ENCODE results near the gene RMI1.

Gene RMI1

GRCh38 chr9:83975300-83975699 lies 5.3 kb upstream of the RMI1 start:
- H3K4me1 ChIP-seq (ENCODE audit: control insufficient read depth in 1 of 2, insufficient read depth in 2 of 2, low read length in 2 of 2): no peaks in the 10 kb centered on the region
- peaks cover 6% of the 10 kb centered on the region for H3K79me1 ChIP-seq (ENCODE audit: low read length)
- no peak overlapping the region for H3K18ac ChIP-seq (ENCODE audit: low read length)
- peaks cover 10 to 33% of the 10 kb centered on the region in 2 experiments for H3K36me3 ChIP-seq (ENCODE audit: control insufficient read depth in 1 of 2, insufficient read depth in 2 of 2, low read length in 2 of 2)
- no peak overlapping the region for H4K91ac ChIP-seq (ENCODE audit: low read depth, low read length)
- no peak overlapping the region for H3K14ac ChIP-seq (ENCODE audit: low read length)
- DNase-seq: no peak
- no peaks in the 10 kb centered on the region for H3K27me3 ChIP-seq (ENCODE audit: insufficient read depth, low read length)
- no peak overlapping the region for H4K12ac ChIP-seq (ENCODE audit: low read depth, low read length)
- H3K4me2 ChIP-seq (ENCODE audit: low read length): no peak overlapping the region
- H2AK5ac ChIP-seq (ENCODE audit: low read length): no peak overlapping the region
- H3K4ac ChIP-seq (ENCODE audit: low read depth, low read length): peak overlapping the region; percentile 7
- no peak overlapping the region for H2BK12ac ChIP-seq (ENCODE audit: low read length)
- no CpG with 5 or more reads among the region's 12 CpGs for WGBS (ENCODE audit: extremely low coverage, insufficient coverage, insufficient read length)
- no peak overlapping the region for H2BK5ac ChIP-seq (ENCODE audit: low read depth, low read length, poor library complexity)
- H3K23ac ChIP-seq (ENCODE audit: low read length): peak overlapping the region; percentile 92
- H3K9me3 ChIP-seq (ENCODE audit: insufficient read depth, low read depth, low read length): peaks cover 1% of the 10 kb centered on the region
- no peak overlapping the region for H2AFZ ChIP-seq (ENCODE audit: insufficient read depth, low read length, poor library complexity)
- H3K9ac ChIP-seq (ENCODE audit: low read length): peak overlapping the region; percentile 67
- no peak overlapping the region for H2BK120ac ChIP-seq (ENCODE audit: insufficient read depth, low read length, poor library complexity)
- H3K4me3 ChIP-seq (ENCODE audit: low read depth, low read length): no peak overlapping the region
- no peak overlapping the region for H3K27ac ChIP-seq (ENCODE audit: low read depth, low read length)
- peaks cover 13% of the 10 kb centered on the region for H3K79me2 ChIP-seq (ENCODE audit: control insufficient read depth, insufficient read depth, low read length, poor library complexity)
- H4K8ac ChIP-seq (ENCODE audit: low read depth, low read length): no peak overlapping the region

DNA sequence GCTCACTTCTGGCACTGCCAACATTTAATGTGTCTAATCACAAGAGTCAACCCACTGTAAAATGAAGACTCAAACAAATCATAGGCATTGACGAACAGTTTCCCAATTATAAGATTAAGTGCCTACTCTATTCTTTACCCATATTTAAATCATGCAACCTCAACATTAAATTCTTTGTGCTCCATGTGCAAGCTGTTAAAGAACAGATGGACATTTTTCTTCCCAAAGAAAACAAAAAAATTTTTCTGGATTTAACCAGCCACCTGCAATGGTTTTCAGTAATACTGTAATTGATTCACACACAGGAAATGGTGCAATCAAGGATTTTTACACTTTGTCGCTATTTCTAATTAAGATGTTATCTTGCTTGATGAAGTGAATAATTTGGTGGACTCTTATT lies 4.2 kb upstream of the RMI1 start:
- H3K14ac ChIP-seq (ENCODE audit: low read length): no peak overlapping the region
- H2BK12ac ChIP-seq (ENCODE audit: low read length): no peak overlapping the region
- no peak overlapping the region for H4K8ac ChIP-seq (ENCODE audit: low read depth, low read length)
- no peak overlapping the region for H3K4me2 ChIP-seq (ENCODE audit: low read length)
- peaks cover 21% of the 10 kb centered on the region for H3K79me2 ChIP-seq (ENCODE audit: control insufficient read depth, insufficient read depth, low read length, poor library complexity)
- no peak overlapping the region for H2BK5ac ChIP-seq (ENCODE audit: low read depth, low read length, poor library complexity)
- H3K27ac ChIP-seq (ENCODE audit: low read depth, low read length): no peak overlapping the region
- H3K23ac ChIP-seq (ENCODE audit: low read length): no peak overlapping the region
- DNase-seq: no peak
- no peaks in the 10 kb centered on the region for H3K27me3 ChIP-seq (ENCODE audit: insufficient read depth, low read length)
- peaks cover 1% of the 10 kb centered on the region for H3K9me3 ChIP-seq (ENCODE audit: insufficient read depth, low read depth, low read length)
- H3K4me1 ChIP-seq (ENCODE audit: control insufficient read depth in 1 of 2, insufficient read depth in 2 of 2, low read length in 2 of 2): no peaks in the 10 kb centered on the region
- peaks cover 14% of the 10 kb centered on the region for H3K79me1 ChIP-seq (ENCODE audit: low read length)
- H3K4ac ChIP-seq (ENCODE audit: low read depth, low read length): no peak overlapping the region
- H4K91ac ChIP-seq (ENCODE audit: low read depth, low read length): no peak overlapping the region
- no peak overlapping the region for H2AFZ ChIP-seq (ENCODE audit: insufficient read depth, low read length, poor library complexity)
- no peak overlapping the region for H2AK5ac ChIP-seq (ENCODE audit: low read length)
- H3K18ac ChIP-seq (ENCODE audit: low read length): no peak overlapping the region
- H4K12ac ChIP-seq (ENCODE audit: low read depth, low read length): no peak overlapping the region
- H2BK120ac ChIP-seq (ENCODE audit: insufficient read depth, low read length, poor library complexity): no peak overlapping the region
- WGBS (ENCODE audit: extremely low coverage, insufficient coverage, insufficient read length): no CpG with 5 or more reads among the region's 2 CpGs
- peaks cover 10 to 29% of the 10 kb centered on the region in 2 experiments for H3K36me3 ChIP-seq (ENCODE audit: control insufficient read depth in 1 of 2, insufficient read depth in 2 of 2, low read length in 2 of 2)
- no peak overlapping the region for H3K4me3 ChIP-seq (ENCODE audit: low read depth, low read length)
- H3K9ac ChIP-seq (ENCODE audit: low read length): no peak overlapping the region

DNA sequence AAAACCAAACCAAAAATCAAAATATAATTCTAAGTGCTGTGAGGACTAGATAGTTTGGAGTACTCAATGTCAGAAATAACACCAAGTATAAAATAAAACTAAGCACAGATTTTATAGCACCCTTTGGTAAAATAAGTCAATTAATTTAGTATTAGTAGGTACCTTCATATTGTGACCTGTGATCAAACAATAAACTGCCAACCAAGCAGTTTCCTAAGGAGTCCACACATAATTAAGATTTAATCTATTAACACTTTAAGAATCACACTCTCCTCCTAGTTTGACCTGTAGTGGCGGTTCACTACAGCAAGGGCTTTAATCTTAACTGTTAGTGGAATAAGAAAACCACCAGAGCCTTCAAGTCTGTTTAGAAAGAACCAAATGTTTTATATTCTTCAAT lies 3.4 kb upstream of the RMI1 start:
- Histone ChIP-seq H3K27me3 (ENCODE audit: insufficient read depth, low read length) (no peaks in the 10 kb centered on the region), H3K4me3 (ENCODE audit: low read depth, low read length) (no peak overlapping the region), H4K8ac (ENCODE audit: low read depth, low read length) (no peak overlapping the region), H3K79me1 (ENCODE audit: low read length) (peaks cover 14% of the 10 kb centered on the region), H2AFZ (ENCODE audit: insufficient read depth, low read length, poor library complexity) (no peak overlapping the region), H2BK12ac (ENCODE audit: low read length) (no peak overlapping the region), H3K36me3 (ENCODE audit: control insufficient read depth in 1 of 2, insufficient read depth in 2 of 2, low read length in 2 of 2) (peaks cover 7 to 21% of the 10 kb centered on the region in 2 experiments), H3K18ac (ENCODE audit: low read length) (no peak overlapping the region), H3K4me2 (ENCODE audit: low read length) (no peak overlapping the region), H3K23ac (ENCODE audit: low read length) (no peak overlapping the region), H2BK5ac (ENCODE audit: low read depth, low read length, poor library complexity) (no peak overlapping the region), H2BK120ac (ENCODE audit: insufficient read depth, low read length, poor library complexity) (no peak overlapping the region), H3K4me1 (ENCODE audit: control insufficient read depth in 1 of 2, insufficient read depth in 2 of 2, low read length in 2 of 2) (no peaks in the 10 kb centered on the region), H3K9ac (ENCODE audit: low read length) (no peak overlapping the region), H3K9me3 (ENCODE audit: insufficient read depth, low read depth, low read length) (peaks cover 1% of the 10 kb centered on the region), H3K14ac (ENCODE audit: low read length) (no peak overlapping the region), H4K12ac (ENCODE audit: low read depth, low read length) (no peak overlapping the region), H2AK5ac (ENCODE audit: low read length) (no peak overlapping the region), H3K79me2 (ENCODE audit: control insufficient read depth, insufficient read depth, low read length, poor library complexity) (peaks cover 22% of the 10 kb centered on the region), H3K27ac (ENCODE audit: low read depth, low read length) (no peak overlapping the region), H3K4ac (ENCODE audit: low read depth, low read length) (no peak overlapping the region), H4K91ac (ENCODE audit: low read depth, low read length) (no peak overlapping the region)
- WGBS (ENCODE audit: extremely low coverage, insufficient coverage, insufficient read length): no CpG with 5 or more reads among the region's 1 CpG
- DNase-seq: no peak

GRCh38 chr9:83978992-83979811 lies 1.4 kb upstream of the RMI1 start:
- peaks cover 4 to 10% of the 10 kb centered on the region in 2 experiments for H3K36me3 ChIP-seq (ENCODE audit: control insufficient read depth in 1 of 2, insufficient read depth in 2 of 2, low read length in 2 of 2)
- peak overlapping the region; percentile 100 for H3K9ac ChIP-seq (ENCODE audit: low read length)
- H2AFZ ChIP-seq (ENCODE audit: insufficient read depth, low read length, poor library complexity): peak overlapping the region; percentile 30
- H2AK5ac ChIP-seq (ENCODE audit: low read length): peak overlapping the region; percentile 48
- H4K91ac ChIP-seq (ENCODE audit: low read depth, low read length): peak overlapping the region; percentile 95
- H3K4me2 ChIP-seq (ENCODE audit: low read length): peak overlapping the region; percentile 58
- H3K27me3 ChIP-seq (ENCODE audit: insufficient read depth, low read length): no peaks in the 10 kb centered on the region
- H3K23ac ChIP-seq (ENCODE audit: low read length): no peak overlapping the region
- WGBS (ENCODE audit: extremely low coverage, insufficient coverage, insufficient read length): no CpG with 5 or more reads among the region's 55 CpGs
- peak overlapping the region; percentile 80 for H3K4ac ChIP-seq (ENCODE audit: low read depth, low read length)
- H2BK12ac ChIP-seq (ENCODE audit: low read length): no peak overlapping the region
- peak overlapping the region; percentile 82 for H3K27ac ChIP-seq (ENCODE audit: low read depth, low read length)
- H3K14ac ChIP-seq (ENCODE audit: low read length): peak overlapping the region; percentile 86
- peaks cover 1% of the 10 kb centered on the region for H3K9me3 ChIP-seq (ENCODE audit: insufficient read depth, low read depth, low read length)
- H2BK120ac ChIP-seq (ENCODE audit: insufficient read depth, low read length, poor library complexity): peak overlapping the region; percentile 62
- no peaks in the 10 kb centered on the region for H3K4me1 ChIP-seq (ENCODE audit: control insufficient read depth in 1 of 2, insufficient read depth in 2 of 2, low read length in 2 of 2)
- peaks cover 22% of the 10 kb centered on the region for H3K79me2 ChIP-seq (ENCODE audit: control insufficient read depth, insufficient read depth, low read length, poor library complexity)
- peak overlapping the region; percentile 55 for H4K12ac ChIP-seq (ENCODE audit: low read depth, low read length)
- H3K79me1 ChIP-seq (ENCODE audit: low read length): peaks cover 14% of the 10 kb centered on the region
- peak overlapping the region; percentile 87 for H2BK5ac ChIP-seq (ENCODE audit: low read depth, low read length, poor library complexity)
- peak overlapping the region; percentile 97 for H3K4me3 ChIP-seq (ENCODE audit: low read depth, low read length)
- peak overlapping the region; percentile 78 for H3K18ac ChIP-seq (ENCODE audit: low read length)
- DNase-seq: peak; percentile 71 to 77
- peak overlapping the region; percentile 84 for H4K8ac ChIP-seq (ENCODE audit: low read depth, low read length)
